Inferior parietal cortex (tissue), 1 donor: Measurements from ENCODE around the gene TCEANC.
A peak's percentile ranks its signal among the peaks of the same experiment; 100 is the strongest.
"Not testable (repeated sequence)": the region's sequence is repeated elsewhere in the genome, so short reads cannot be mapped to it uniquely, and the experiment has no call there.

ENCODE experiments used
- DNase-seq: peaks from one replicate; pipeline ENCODE4 v3.0.0-alpha.2; 2016; ENCODE audit errors: extremely low spot score

TCEANC gene

GRCh38 chrX:13658602-13659001 lies 5.7 kb downstream of the TCEANC start:
- peak; percentile 80 for DNase-seq

- no peak for DNase-seq
These were observed 6.1 kb downstream of the TCEANC start for GRCh38 chrX:13659063-13659462.

- DNase-seq = no peak
These were observed 8.9 kb downstream of the TCEANC start for GRCh38 chrX:13661735-13662288.

GRCh38 chrX:13662355-13662791 lies 9.4 kb downstream of the TCEANC start:
- no peak for DNase-seq

GRCh38 chrX:13664020-13664419 lies 11.1 kb downstream of the TCEANC start:
- no peak for DNase-seq

- no peak for DNase-seq
These were observed 13.9 kb downstream of the TCEANC start for GRCh38 chrX:13666836-13667235.

GRCh38 chrX:13667919-13668318 lies 15.0 kb downstream of the TCEANC start:
- no peak for DNase-seq

GRCh38 chrX:13669246-13669737 lies 16.4 kb downstream of the TCEANC start:
- no peak for DNase-seq

GRCh38 chrX:13669755-13670154 lies 16.8 kb downstream of the TCEANC start:
- DNase-seq = not testable (repeated sequence)

GRCh38 chrX:13670197-13670596 lies 17.3 kb downstream of the TCEANC start:
- no peak for DNase-seq

- no peak for DNase-seq
These were observed 20.1 kb downstream of the TCEANC start for GRCh38 chrX:13673016-13673415.

- no peak for DNase-seq
These were observed 23.9 kb downstream of the TCEANC start for GRCh38 chrX:13676885-13677284.

- not testable (repeated sequence) for DNase-seq
These were observed 26.8 kb downstream of the TCEANC start for GRCh38 chrX:13679700-13680099.

- no peak for DNase-seq
These were observed 28.7 kb downstream of the TCEANC start for GRCh38 chrX:13681595-13681994.

GRCh38 chrX:13684361-13684760 lies 31.4 kb downstream of the TCEANC start:
- DNase-seq = no peak

- no peak for DNase-seq
These were observed 32.3 kb downstream of the TCEANC start for GRCh38 chrX:13685126-13685763.

GRCh38 chrX:13687203-13687602 lies 34.3 kb downstream of the TCEANC start:
- DNase-seq = no peak

- DNase-seq = no peak
These were observed 35.5 kb downstream of the TCEANC start for GRCh38 chrX:13688384-13688957.

GRCh38 chrX:13688958-13689740 lies 36.2 kb downstream of the TCEANC start, which contains the start of gene RAB9A:
TSS of gene RAB9A (plus strand) at chrX:13689128. CDS start at chrX:13708747, 19,619 bp downstream.
- DNase-seq = peak; percentile 59

GRCh38 chrX:13689741-13690211 lies 36.8 kb downstream of the TCEANC start:
- peak; percentile 19 for DNase-seq

GRCh38 chrX:13690836-13691235 lies 37.9 kb downstream of the TCEANC start:
- DNase-seq = no peak

- no peak for DNase-seq
These were observed 39.0 kb downstream of the TCEANC start for GRCh38 chrX:13691841-13692371.
